GM12878 (cell line): ENCODE measurements around the gene SPINK14. TPM values are rescaled to one million over a fixed set of nuclear protein-coding genes. Genes with fewer than 3 reads are reported as not detected.

Experiments
- ATAC-seq: fragments of 200-7000 bp; cut with Tn5 transposase; 3 replicates; pipeline ENCODE4 v1.9.1; 2020; ENCODE audit warnings: mild to moderate bottlenecking, moderate library complexity
- BruUV-seq: library from RNA; stranded (reverse); fragments of 400-500 nt; replicated peaks from 2 replicates; lab custom pipeline; 2021; lab: Mats Ljungman, UMichigan
- CTCF ChIA-PET: fragments of 300-600 bp; sonication (Branson Sonifier 250); formaldehyde crosslinking; extraction: SDS; loops from one replicate; lab custom pipeline; 2021; ENCODE audit warnings: inconsistent platforms; lab: Yijun Ruan, JAX
- POLR2A ChIA-PET: fragments of 350-600 bp; formaldehyde crosslinking; extraction: SDS; loops from one replicate; lab custom pipeline; 2021; ENCODE audit warnings: inconsistent platforms; lab: Charles Lee
- RAD21 ChIA-PET: fragments of 300-600 bp; sonication (Branson Sonifier 250); formaldehyde crosslinking; loops from one replicate; lab custom pipeline; 2023; ENCODE audit warnings: antibody characterized with exemption; ENCODE audit not compliant: unreplicated experiment; lab: Charles Lee
- SMC1A ChIA-PET: fragments of 300-600 bp; sonication (Branson Sonifier 250); formaldehyde crosslinking; loops from one replicate; lab custom pipeline; 2023; ENCODE audit not compliant: unreplicated experiment, uncharacterized antibody; lab: Charles Lee
- DNase-seq: peaks from one replicate; pipeline ENCODE4 v3.0.0-alpha.2; 2011; ENCODE audit warnings: low read depth, low spot score
- FAIRE-seq: peaks from 3 replicates; lab custom pipeline; 2011; peaks lifted over from hg19 to GRCh38; lab: Jason Lieb, UNC
- H2AFZ ChIP-seq: 2 replicates; pipeline ENCODE4 v1.6.0; 2011; ENCODE audit warnings: low read depth, low read length, control low read depth; ENCODE audit not compliant: control insufficient read depth
- H3K27ac ChIP-seq: 2 replicates; pipeline ENCODE4 v1.5.1; 2011; ENCODE audit warnings: control low read depth; ENCODE audit not compliant: control insufficient read depth, insufficient read depth
- H3K27me3 ChIP-seq, 2 experiments: replicated peaks in 1 of 2; 2 replicates each; pipeline versions ENCODE4 v1.6.0 to v1.6.1; 2011; ENCODE audit warnings: low read length in 1 of 2; ENCODE audit not compliant: control insufficient read depth in 2 of 2, insufficient read depth in 2 of 2
- H3K36me3 ChIP-seq, 2 experiments: 2 replicates each; pipeline ENCODE4 v1.5.1; 2011; ENCODE audit warnings: low read length in 1 of 2; ENCODE audit not compliant: control insufficient read depth in 2 of 2, insufficient read depth in 2 of 2
- H3K4me1 ChIP-seq: 2 replicates; pipeline ENCODE4 v1.6.1; 2011; ENCODE audit warnings: mild to moderate bottlenecking, low read length, moderate library complexity, mixed read lengths; ENCODE audit not compliant: control insufficient read depth, insufficient read depth
- H3K4me2 ChIP-seq: 2 replicates; pipeline ENCODE4 v1.6.0; 2011; ENCODE audit warnings: control low read depth; ENCODE audit not compliant: control insufficient read depth, insufficient read depth
- H3K4me3 ChIP-seq: fragments of 200-600 bp; sonication (generic); 2 replicates; pipeline ENCODE4 v1.5.1; 2016
- H3K79me2 ChIP-seq: 2 replicates; pipeline ENCODE4 v1.6.0; 2011; ENCODE audit warnings: low read length; ENCODE audit not compliant: control insufficient read depth, insufficient read depth
- H3K9ac ChIP-seq: 2 replicates; pipeline ENCODE4 v1.8.0; 2011; ENCODE audit warnings: low read length, control low read depth, mixed read lengths; ENCODE audit not compliant: control insufficient read depth, insufficient read depth
- H3K9me3 ChIP-seq: replicated peaks from 3 replicates; pipeline ENCODE4 v1.5.1; 2011; ENCODE audit warnings: mild to moderate bottlenecking, low read length; ENCODE audit not compliant: control insufficient read depth, insufficient read depth
- H4K20me1 ChIP-seq: 2 replicates; pipeline ENCODE4 v1.6.0; 2011; ENCODE audit not compliant: control insufficient read depth, insufficient read depth
- DPF2 ChIP-seq: fragments of 450-650 bp; IDR thresholded peaks from 2 replicates; pipeline ENCODE4 v1.6.1; 2017; ENCODE audit warnings: mild to moderate bottlenecking
- E2F8 ChIP-seq: fragments of 450-650 bp; IDR thresholded peaks from 2 replicates; pipeline ENCODE4 v1.6.1; 2018; ENCODE audit warnings: mild to moderate bottlenecking, low read depth, moderate library complexity; ENCODE audit not compliant: partially characterized antibody
- EED ChIP-seq: sonication (generic); IDR thresholded peaks from 2 replicates; pipeline ENCODE4 v1.6.1; 2016; ENCODE audit warnings: antibody characterized with exemption, low read depth
- ESRRA ChIP-seq: IDR thresholded peaks from 2 replicates; pipeline ENCODE4 v1.6.1; 2012; ENCODE audit warnings: mild to moderate bottlenecking, low read length, improper control_type of control experiment
- HDAC2 ChIP-seq: fragments of 200-600 bp; sonication (generic); IDR thresholded peaks from 2 replicates; pipeline ENCODE4 v1.6.1; 2017
- HDGF ChIP-seq: fragments of 450-650 bp; IDR thresholded peaks from 2 replicates; pipeline ENCODE4 v1.6.1; 2016; ENCODE audit warnings: antibody characterized with exemption
- PAX5 ChIP-seq: IDR thresholded peaks from 2 replicates; pipeline ENCODE4 v1.6.1; 2011; ENCODE audit warnings: low read depth, low read length, borderline replicate concordance
- PML ChIP-seq: IDR thresholded peaks from 2 replicates; pipeline ENCODE4 v1.6.1; 2012; ENCODE audit warnings: low read length, inconsistent platforms
- RELB ChIP-seq: fragments of 450-650 bp; IDR thresholded peaks from 2 replicates; pipeline ENCODE4 v1.6.1; 2017; ENCODE audit warnings: low read depth, mild to moderate bottlenecking, moderate library complexity
- WRNIP1 ChIP-seq: IDR thresholded peaks from 2 replicates; pipeline ENCODE4 v1.6.1; 2011; ENCODE audit warnings: low read depth, low read length, improper control_type of control experiment, borderline replicate concordance
- ZNF207 ChIP-seq: fragments of 450-650 bp; IDR thresholded peaks from 2 replicates; pipeline ENCODE4 v1.6.1; 2014; ENCODE audit warnings: antibody characterized with exemption, mild to moderate bottlenecking, borderline replicate concordance
- ZSCAN29 ChIP-seq: fragments of 450-650 bp; IDR thresholded peaks from 2 replicates; pipeline ENCODE4 v1.6.1; 2017; ENCODE audit warnings: mild to moderate bottlenecking, moderate library complexity
- WGBS: methylation state at CpG from one replicate; pipeline ENCODE4 v1.1.6; 2016; ENCODE audit warnings: low lambda C conversion rate; ENCODE audit not compliant: insufficient replicate concordance, insufficient coverage; ENCODE audit errors: missing lambda C conversion rate; 5-methylcytosine and 5-hydroxymethylcytosine counted together
- in situ Hi-C: fragments of 300-500 bp; cut with MboI; formaldehyde crosslinking; loops from 9 replicates; pipeline ENCODE4 v1.14.3; 2018; ENCODE audit warnings: mixed read lengths
- intact Hi-C: fragments of 100-400 bp; cut with micrococcal nuclease; formaldehyde crosslinking; loops from one replicate; pipeline ENCODE4 v1.14.2; 2022; ENCODE audit not compliant: unreplicated experiment
- polyA plus RNA-seq, 11 experiments: library from polyadenylated mRNA; depleted of rRNA in 4 of 11; unstranded in 6 of 11; stranded (reverse) in 5 of 11; fragments of >200 nt; fragmentation: Nextera tagmentation in 4 of 11; fragmentation: Illumina TruSeq in 1 of 11; extraction: Ambion mirVana in 4 of 11; extraction: Trizol in 1 of 11; gene quantifications; 1 replicate in 1 of 11; 2 replicates in 10 of 11; pipeline versions ENCODE4 v1.2.1 to v1.2.3, GENCODE V29; 2011 to 2016; ENCODE audit warnings: inconsistent platforms in 2 of 11, missing spikeins in 2 of 11, low read depth in 1 of 11
- total RNA-seq, 4 experiments: library from RNA; depleted of rRNA in 3 of 4; stranded (reverse); fragments of >200 nt in 3 of 4; fragmentation: Illumina TruSeq in 1 of 4; extraction: Trizol in 1 of 4; gene quantifications; 2 replicates each; pipeline versions ENCODE4 v1.2.1 to v1.2.3, GENCODE V29; 2013 to 2021

SPINK14 gene
- total and polyA plus RNA-seq, 10 of the 15 experiments (the other 5 are each of a cell fraction or from before 2014, with no cell fraction given), result not detected

- TF ChIP-seq E2F8 (no peak), WRNIP1 (no peak), PAX5 (no peak), EED (no peak), ZSCAN29 (no peak)
These were observed 46.4 kb downstream of the SPINK14 start (continued) for GRCh38 chr5:148214665-148215185.

GRCh38 chr5:148221508-148221907, 53.2 kb downstream of the SPINK14 start:
- BruUV-seq, result no TSS peak
- intact Hi-C loops, result no loop called here
- SMC1A ChIA-PET, result interaction anchor here (1.0 kb wide), 1 partner anchor 190 kb away, joined by 3 read pairs; no protein-coding TSS in a partner anchor
- no peaks in the 10 kb centered on the region for H4K20me1 ChIP-seq
- no peak for DNase-seq
- no peaks in the 10 kb centered on the region for H3K36me3 ChIP-seq
- no peaks in the 10 kb centered on the region for H3K27me3 ChIP-seq
- 39% methylated on average over 6 of the region's 6 CpGs for WGBS
- H3K79me2 ChIP-seq, result no peaks in the 10 kb centered on the region
- RAD21 ChIA-PET, result no interaction called here
- no peak overlapping the region for H3K4me2 ChIP-seq
- in situ Hi-C loops, result no loop called here
- H3K27ac ChIP-seq, result no peak overlapping the region
- POLR2A ChIA-PET, result no interaction called here
- H3K4me1 ChIP-seq, result no peaks in the 10 kb centered on the region
- no peak overlapping the region for H2AFZ ChIP-seq
- H3K4me3 ChIP-seq, result no peak overlapping the region
- TF ChIP-seq HDAC2, result no peak
- TF ChIP-seq HDGF, result no peak
- no peak for TF ChIP-seq ZNF207
- no peak for TF ChIP-seq PML
- TF ChIP-seq DPF2, result no peak
- no peak for TF ChIP-seq RELB
- no peak for TF ChIP-seq ESRRA
- FAIRE-seq, result no peak
- no peaks in the 10 kb centered on the region for H3K9me3 ChIP-seq
- ATAC-seq, result no peak
- H3K9ac ChIP-seq, result no peak overlapping the region
- CTCF ChIA-PET, result no interaction called here
